CD4-positive, alpha-beta T cell (primary cell): ENCODE data around the gene NMNAT2. TPM values are rescaled to one million over a fixed set of nuclear protein-coding genes. Genes with fewer than 3 reads are reported as not detected.

Source experiments
- ATAC-seq: fragments of 200-7000 bp; cut with Tn5 transposase; one replicate; pipeline ENCODE4 v1.10.0; 2022; ENCODE audit warnings: mild to moderate bottlenecking; ENCODE audit not compliant: poor library complexity
- CTCF ChIA-PET: fragments of 350-600 bp; sonication (Branson Sonifier 250); formaldehyde crosslinking; loops from one replicate; lab custom pipeline; 2021; ENCODE audit warnings: antibody characterized with exemption, inconsistent platforms; lab: Charles Lee
- POLR2A ChIA-PET: fragments of 350-600 bp; sonication (Branson Sonifier 250); formaldehyde crosslinking; loops from one replicate; lab custom pipeline; 2021; ENCODE audit warnings: antibody characterized with exemption, inconsistent platforms; lab: Charles Lee
- DNase-seq, 14 experiments: peaks; one replicate each; pipeline ENCODE4 v3.0.0-alpha.2; 2013 to 2020; ENCODE audit warnings: mixed read lengths in 2 of 14
- H3K27ac ChIP-seq, 2 donors: one replicate each; pipeline versions ENCODE4 v1.5.1 to v1.7.0; 2013; ENCODE audit warnings: low read length in 2 of 2, low read depth in 1 of 2, mild to moderate bottlenecking in 1 of 2
- H3K27me3 ChIP-seq, 2 experiments: 1 replicate in 1 of 2; 2 replicates in 1 of 2; pipeline versions ENCODE4 v1.6.1 to v1.7.0; 2013; ENCODE audit warnings: low read length in 2 of 2, control low read depth in 1 of 2, mild to moderate bottlenecking in 1 of 2, moderate library complexity in 1 of 2; ENCODE audit not compliant: insufficient read depth in 2 of 2, control insufficient read depth in 1 of 2
- H3K36me3 ChIP-seq: one replicate; pipeline ENCODE4 v1.6.1; 2013; ENCODE audit warnings: low read length, control low read depth; ENCODE audit not compliant: insufficient read depth
- H3K4me1 ChIP-seq: one replicate; pipeline ENCODE4 v1.6.1; 2013; ENCODE audit warnings: low read length, control low read depth; ENCODE audit not compliant: insufficient read depth
- H3K4me3 ChIP-seq: one replicate; pipeline ENCODE4 v1.5.1; 2013; ENCODE audit warnings: mild to moderate bottlenecking, low read length, moderate library complexity
- H3K9me3 ChIP-seq, 2 experiments: 1 replicate in 1 of 2; 2 replicates in 1 of 2; pipeline versions ENCODE4 v1.6.1 to v1.7.0; 2013; ENCODE audit warnings: low read length in 2 of 2, mild to moderate bottlenecking in 2 of 2, control low read depth in 1 of 2, moderate library complexity in 1 of 2; ENCODE audit not compliant: control insufficient read depth in 1 of 2, insufficient read depth in 1 of 2
- H3K27ac Mint-ChIP-seq: one replicate; pipeline ENCODE4 v1.8.0; 2020; ENCODE audit warnings: mixed read lengths
- H3K27me3 Mint-ChIP-seq: one replicate; pipeline ENCODE4 v1.8.0; 2021; ENCODE audit warnings: mixed read lengths
- H3K36me3 Mint-ChIP-seq: one replicate; pipeline ENCODE4 v1.8.0; 2021; ENCODE audit warnings: low read depth, mixed read lengths
- H3K4me1 Mint-ChIP-seq: one replicate; pipeline ENCODE4 v1.8.0; 2021; ENCODE audit warnings: low read depth, mixed read lengths
- H3K4me3 Mint-ChIP-seq: one replicate; pipeline ENCODE4 v1.8.0; 2020; ENCODE audit warnings: mild to moderate bottlenecking, mixed read lengths
- H3K9me3 Mint-ChIP-seq: one replicate; pipeline ENCODE4 v1.8.0; 2020; ENCODE audit warnings: mixed read lengths
- CTCF ChIP-seq: fragments of 200-600 bp; IDR thresholded peaks from one replicate; pipeline ENCODE4 v1.8.0; 2022; ENCODE audit warnings: antibody characterized with exemption, mild to moderate bottlenecking
- intact Hi-C, 2 experiments: fragments of 100-400 bp; cut with DNase I in 1 of 2; cut with micrococcal nuclease in 1 of 2; formaldehyde crosslinking; loops; one replicate each; pipeline versions ENCODE4 v1.15.1 to v1.9.0; 2023 to 2025; cut with DNase I, micrococcal nuclease
- total RNA-seq, 174 experiments: library from RNA in 2 of 174; stranded (reverse) in 2 of 174; gene quantifications; one replicate each; pipeline ENCODE4 v1.2.3 and lab custom pipeline; 2021 to 2026

Gene NMNAT2
- total RNA-seq, 2 experiments from 2014 or later = not detected

GRCh38 chr1:183291802-183292514 is 126.2 kb downstream of the NMNAT2 start:
- Mint-ChIP-seq H3K4me3 (no peak overlapping the region), H3K9me3 (no peaks in the 10 kb centered on the region), H3K27ac (no peak overlapping the region), H3K4me1 (no peaks in the 10 kb centered on the region), H3K36me3 (no peaks in the 10 kb centered on the region), H3K27me3 (no peaks in the 10 kb centered on the region)
- Histone ChIP-seq H3K36me3 (no peaks in the 10 kb centered on the region), H3K27ac (no peak overlapping the region), H3K27me3 (peaks cover 0 to 1% of the 10 kb centered on the region in 2 experiments), H3K4me1 (no peaks in the 10 kb centered on the region), H3K9me3 (no peaks in the 10 kb centered on the region), H3K4me3 (no peak overlapping the region)
- DNase-seq (no peak), ATAC-seq (no peak)
- ChIA-PET POLR2A (no interaction called here), CTCF (no interaction called here)
- TF ChIP-seq CTCF = no peak
- intact Hi-C loops = no loop called here

GRCh38 chr1:183291216-183291762 is 126.9 kb downstream of the NMNAT2 start:
- Histone ChIP-seq H3K27ac (no peak overlapping the region), H3K27me3 (peaks cover 0 to 2% of the 10 kb centered on the region in 2 experiments), H3K36me3 (no peaks in the 10 kb centered on the region), H3K9me3 (no peaks in the 10 kb centered on the region), H3K4me1 (no peaks in the 10 kb centered on the region), H3K4me3 (no peak overlapping the region)
- H3K4me1 Mint-ChIP-seq = no peaks in the 10 kb centered on the region
- no peaks in the 10 kb centered on the region for H3K36me3 Mint-ChIP-seq
- TF ChIP-seq CTCF = no peak
- no peak overlapping the region for H3K4me3 Mint-ChIP-seq
- ATAC-seq (no peak), DNase-seq (no peak)
- ChIA-PET POLR2A (no interaction called here), CTCF (no interaction called here)
- H3K27me3 Mint-ChIP-seq = no peaks in the 10 kb centered on the region
- no peaks in the 10 kb centered on the region for H3K9me3 Mint-ChIP-seq
- H3K27ac Mint-ChIP-seq = no peak overlapping the region
- intact Hi-C loops = no loop called here

GRCh38 chr1:183290628-183291027 is 127.6 kb downstream of the NMNAT2 start:
- H3K4me1 ChIP-seq = no peaks in the 10 kb centered on the region
- Mint-ChIP-seq H3K9me3 (no peaks in the 10 kb centered on the region), H3K4me3 (no peak overlapping the region), H3K36me3 (no peaks in the 10 kb centered on the region), H3K27me3 (no peaks in the 10 kb centered on the region), H3K4me1 (no peaks in the 10 kb centered on the region), H3K27ac (no peak overlapping the region)
- POLR2A ChIA-PET = no interaction called here
- H3K27me3 ChIP-seq = peaks cover 0 to 2% of the 10 kb centered on the region in 2 experiments
- intact Hi-C loops = no loop called here
- DNase-seq = no peak
- CTCF ChIA-PET = no interaction called here
- no peaks in the 10 kb centered on the region for H3K9me3 ChIP-seq
- no peak for TF ChIP-seq CTCF
- H3K27ac ChIP-seq = no peak overlapping the region
- H3K4me3 ChIP-seq = no peak overlapping the region
- no peaks in the 10 kb centered on the region for H3K36me3 ChIP-seq
- ATAC-seq = no peak
